NCI-H1436 (cell line): ENCODE results near the gene BARHL1.

ENCODE experiments used
- DNase-seq: peaks from one replicate; lab custom pipeline; 2025; lab: John Stamatoyannopoulos, UW

BARHL1 gene

GRCh38 chr9:132615774-132616173 lies 33.4 kb downstream of the BARHL1 start:
- no peak for DNase-seq

- no peak for DNase-seq
These were observed 34.3 kb downstream of the BARHL1 start for GRCh38 chr9:132616725-132617124.

DNA sequence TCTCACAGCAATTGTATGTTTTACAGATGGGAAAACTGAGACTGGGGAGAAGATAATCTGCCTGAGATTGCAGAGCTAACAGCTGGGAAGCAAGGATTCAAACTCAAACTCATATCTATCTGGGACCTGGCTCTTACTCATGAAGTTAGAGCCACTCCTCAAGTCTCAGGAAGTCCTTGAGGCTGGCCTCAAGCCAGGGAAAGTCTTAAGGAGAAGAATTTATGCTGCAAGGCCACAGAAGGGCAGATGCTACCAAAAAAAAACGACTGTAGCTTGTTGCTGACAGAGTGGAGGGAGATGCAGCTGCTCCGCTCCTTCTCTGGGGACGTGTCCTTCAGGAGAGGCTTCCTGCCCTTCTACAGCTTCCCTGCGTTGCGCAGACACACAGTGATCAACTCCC lies 39.8 kb downstream of the BARHL1 start:
- peak; percentile 46 for DNase-seq

- DNase-seq, result no peak
These were observed 43.9 kb downstream of the BARHL1 start for GRCh38 chr9:132626285-132626684.

- DNase-seq, result no peak
These were observed 44.7 kb downstream of the BARHL1 start for GRCh38 chr9:132627106-132627505.

DNA sequence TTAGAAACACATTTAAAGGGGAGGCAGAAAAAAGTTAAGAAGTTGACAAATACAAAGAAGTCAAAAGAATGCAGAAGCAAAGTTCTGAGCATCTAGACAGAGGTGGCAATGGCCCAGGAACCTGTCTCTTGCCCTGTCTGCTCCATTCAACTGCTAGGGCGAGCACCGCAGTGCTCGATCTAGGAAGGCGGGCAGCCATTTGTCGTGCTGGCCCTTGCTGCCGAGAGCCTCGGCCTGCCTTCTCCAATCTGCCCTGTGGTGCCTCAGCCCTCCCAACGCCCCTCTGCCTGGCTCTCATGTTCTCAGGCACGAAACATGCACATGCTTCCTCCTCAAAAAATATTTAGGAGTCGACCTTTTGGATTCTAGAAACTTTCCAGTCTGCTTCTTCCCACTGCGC lies 45.2 kb downstream of the BARHL1 start:
- no peak for DNase-seq

- DNase-seq, result no peak
These were observed 46.3 kb downstream of the BARHL1 start for GRCh38 chr9:132628746-132629145.

- DNase-seq, result no peak
These were observed 47.7 kb downstream of the BARHL1 start for GRCh38 chr9:132630116-132630515.

DNA sequence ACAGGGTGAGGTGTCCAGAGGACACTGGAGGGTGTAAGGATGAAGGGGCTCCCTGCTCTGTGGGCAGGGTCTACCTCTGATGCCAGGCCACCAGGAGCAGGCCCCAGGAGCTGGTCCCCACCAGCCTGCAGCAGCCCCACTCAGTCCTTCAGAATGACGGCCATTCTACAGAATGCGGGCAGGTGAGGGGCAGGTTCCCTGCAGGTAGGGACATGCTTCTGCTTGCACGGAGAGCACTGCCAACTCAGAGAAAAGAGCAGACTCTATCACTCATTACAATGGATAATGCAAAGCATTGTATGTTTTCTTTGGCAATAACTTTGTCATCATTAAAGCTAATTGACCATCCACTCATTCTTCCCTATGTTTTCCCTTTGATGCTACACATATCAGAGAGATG lies 48.4 kb downstream of the BARHL1 start:
- no peak for DNase-seq

DNA sequence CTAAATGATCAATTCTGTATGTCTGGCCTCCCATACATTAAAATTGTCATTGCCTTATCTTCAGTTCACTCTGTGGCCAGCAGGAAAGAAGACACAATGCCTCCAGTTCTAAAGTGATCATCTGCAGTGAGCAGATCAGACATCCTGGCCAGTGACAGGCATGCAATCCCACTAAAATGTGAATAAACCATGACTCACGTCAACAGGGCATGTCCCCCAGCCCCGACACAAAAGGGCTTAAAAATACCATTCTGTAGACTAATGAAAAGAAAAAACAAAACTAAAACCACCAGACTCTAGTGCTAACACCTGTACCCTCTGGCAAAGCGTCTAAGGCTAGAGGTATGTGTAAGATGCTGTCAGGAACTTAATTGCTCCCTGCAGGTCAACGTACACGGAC lies 48.9 kb downstream of the BARHL1 start:
- DNase-seq, result no peak

DNA sequence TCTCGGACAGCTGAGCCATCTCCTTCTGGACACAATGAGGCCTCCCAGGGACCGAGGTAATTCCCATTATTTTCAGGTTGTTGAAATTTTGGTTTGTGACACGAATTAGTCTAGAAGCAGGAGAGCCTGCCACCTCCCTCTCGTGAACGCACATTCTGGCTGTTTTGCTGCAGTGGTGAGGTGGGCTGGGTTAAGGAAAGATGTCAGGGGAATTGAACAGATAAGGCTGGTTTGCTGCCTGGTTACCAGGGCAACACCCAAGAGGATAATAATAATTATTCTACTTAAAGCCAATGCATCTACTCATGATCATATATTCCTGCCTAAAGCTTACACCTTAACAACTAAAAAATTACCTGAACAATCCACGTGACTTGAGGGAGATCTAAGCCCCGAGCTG lies 49.3 kb downstream of the BARHL1 start:
- no peak for DNase-seq

GRCh38 chr9:132632413-132633129 lies 50.2 kb downstream of the BARHL1 start:
- no peak for DNase-seq

GRCh38 chr9:132634327-132634726 lies 51.9 kb downstream of the BARHL1 start:
- DNase-seq, result no peak

- peak; percentile 72 for DNase-seq
These were observed 54.9 kb downstream of the BARHL1 start for GRCh38 chr9:132637351-132637750.

DNA sequence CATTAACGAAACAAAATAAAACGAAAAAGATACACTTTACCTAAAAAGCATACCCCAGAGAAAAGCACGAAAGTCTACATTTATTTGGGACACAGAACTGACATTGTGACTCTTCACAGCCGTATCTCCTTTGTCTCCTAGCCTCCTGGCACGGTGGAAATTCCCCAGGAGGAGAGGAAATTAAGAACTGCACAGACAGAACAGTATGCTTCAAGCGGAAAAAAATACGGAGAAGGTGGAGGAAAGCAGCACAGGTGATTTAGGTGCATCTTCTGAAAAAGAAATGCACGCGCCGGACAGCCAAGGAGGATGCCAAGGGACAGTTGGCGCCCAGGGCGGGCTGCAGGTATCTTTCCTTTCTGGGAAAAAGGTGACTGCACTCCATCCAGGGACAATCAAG lies 55.4 kb downstream of the BARHL1 start:
- no peak for DNase-seq

DNA sequence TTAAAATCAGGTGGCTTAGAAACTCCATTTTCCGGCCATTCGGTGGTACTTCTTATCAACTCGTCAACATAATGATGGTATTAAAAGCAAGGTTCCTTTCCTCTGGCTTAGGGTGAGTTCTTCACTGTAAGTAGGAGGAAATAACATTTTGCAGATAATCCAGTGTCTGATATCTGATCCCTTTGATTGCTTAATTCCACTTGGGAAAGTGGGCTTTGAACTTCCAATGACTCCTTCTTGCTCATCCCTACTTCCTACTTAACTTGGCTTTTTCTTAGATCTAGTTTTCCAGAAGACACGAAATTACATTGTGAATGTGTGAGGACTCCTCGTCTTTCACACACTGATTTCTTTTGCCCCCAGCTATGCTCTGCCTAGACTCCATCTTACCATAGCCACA lies 55.8 kb downstream of the BARHL1 start:
- DNase-seq, result no peak

DNA sequence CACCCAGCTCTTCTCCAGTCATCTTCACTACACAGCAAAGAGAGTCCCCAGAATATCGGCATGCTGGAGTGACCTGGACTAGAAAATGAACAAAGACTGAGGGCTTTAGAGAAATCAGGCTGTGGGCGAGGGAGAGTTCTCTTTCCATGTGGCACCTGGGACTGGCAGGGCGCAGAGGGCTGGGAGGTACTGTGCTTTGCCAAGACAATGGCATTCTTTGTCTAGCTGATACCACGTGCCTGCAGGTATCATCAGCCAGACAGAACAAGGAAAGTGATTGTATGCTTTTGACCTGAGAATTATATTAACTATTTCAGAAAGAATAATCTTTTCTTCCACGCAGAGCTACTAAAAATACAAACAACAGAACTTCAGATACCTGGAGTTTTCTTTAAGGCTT lies 56.9 kb downstream of the BARHL1 start:
- no peak for DNase-seq
